K562 (cell line): ENCODE measurements around the gene SH2D1A.

ENCODE experiments used
- BDP1 ChIP-seq: IDR thresholded peaks from 3 replicates; pipeline ENCODE4 v1.6.1; 2011; ENCODE audit not compliant: insufficient read length, insufficient read depth
- KAT2B ChIP-seq: IDR thresholded peaks from one replicate; pipeline ENCODE4 v1.6.1; 2012; ENCODE audit warnings: low read depth, mild to moderate bottlenecking, control low read depth, inconsistent platforms, low read length, moderate library complexity
- NR1H2 ChIP-seq: sonication (generic); formaldehyde crosslinking; IDR thresholded peaks from 2 replicates; pipeline ENCODE4 v1.4.0; 2020; ENCODE audit warnings: mild to moderate bottlenecking, missing genetic modification reagents
- POLR2A ChIP-seq: fragments of 450-650 bp; conservative IDR thresholded peaks from 2 replicates; pipeline ENCODE4 v1.6.1; 2016
- SRSF3 ChIP-seq: fragments of 200-400 bp; formaldehyde crosslinking; IDR thresholded peaks from 2 replicates; pipeline ENCODE4 v1.6.1; 2016; ENCODE audit warnings: mild to moderate bottlenecking, low read length, moderate library complexity; ENCODE audit not compliant: insufficient read depth
- TF ChIP-seq, protein P1 (sequence below): sonication (generic); formaldehyde crosslinking; IDR thresholded peaks from 2 replicates; pipeline ENCODE4 v1.8.1; 2023; ENCODE audit warnings: mild to moderate bottlenecking, missing genetic modification reagents
- TF ChIP-seq, protein P2 (sequence below), 3 experiments: IDR thresholded peaks in 2 of 3; conservative IDR thresholded peaks in 1 of 3; 2 replicates each; pipeline ENCODE4 v1.5.1; 2011 to 2012; ENCODE audit warnings: low read length in 3 of 3, mild to moderate bottlenecking in 3 of 3, control low read depth in 2 of 3, improper control_type of control experiment in 1 of 3, inconsistent platforms in 1 of 3, low read depth in 1 of 3, mixed read lengths in 1 of 3, moderate library complexity in 1 of 3; ENCODE audit not compliant: insufficient read depth in 2 of 3

GRCh38 chrX:124414281-124414680 is 67.9 kb downstream of the SH2D1A start:
- TF ChIP-seq POLR2A (no peak), KAT2B (no peak), SRSF3 (no peak), NR1H2 (CRISPR knock-in tag) (no peak), BDP1 (no peak)
- TF ChIP-seq, protein P1, sequence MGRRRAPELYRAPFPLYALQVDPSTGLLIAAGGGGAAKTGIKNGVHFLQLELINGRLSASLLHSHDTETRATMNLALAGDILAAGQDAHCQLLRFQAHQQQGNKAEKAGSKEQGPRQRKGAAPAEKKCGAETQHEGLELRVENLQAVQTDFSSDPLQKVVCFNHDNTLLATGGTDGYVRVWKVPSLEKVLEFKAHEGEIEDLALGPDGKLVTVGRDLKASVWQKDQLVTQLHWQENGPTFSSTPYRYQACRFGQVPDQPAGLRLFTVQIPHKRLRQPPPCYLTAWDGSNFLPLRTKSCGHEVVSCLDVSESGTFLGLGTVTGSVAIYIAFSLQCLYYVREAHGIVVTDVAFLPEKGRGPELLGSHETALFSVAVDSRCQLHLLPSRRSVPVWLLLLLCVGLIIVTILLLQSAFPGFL (CRISPR knock-in tag): no peak
- TF ChIP-seq, protein P2, sequence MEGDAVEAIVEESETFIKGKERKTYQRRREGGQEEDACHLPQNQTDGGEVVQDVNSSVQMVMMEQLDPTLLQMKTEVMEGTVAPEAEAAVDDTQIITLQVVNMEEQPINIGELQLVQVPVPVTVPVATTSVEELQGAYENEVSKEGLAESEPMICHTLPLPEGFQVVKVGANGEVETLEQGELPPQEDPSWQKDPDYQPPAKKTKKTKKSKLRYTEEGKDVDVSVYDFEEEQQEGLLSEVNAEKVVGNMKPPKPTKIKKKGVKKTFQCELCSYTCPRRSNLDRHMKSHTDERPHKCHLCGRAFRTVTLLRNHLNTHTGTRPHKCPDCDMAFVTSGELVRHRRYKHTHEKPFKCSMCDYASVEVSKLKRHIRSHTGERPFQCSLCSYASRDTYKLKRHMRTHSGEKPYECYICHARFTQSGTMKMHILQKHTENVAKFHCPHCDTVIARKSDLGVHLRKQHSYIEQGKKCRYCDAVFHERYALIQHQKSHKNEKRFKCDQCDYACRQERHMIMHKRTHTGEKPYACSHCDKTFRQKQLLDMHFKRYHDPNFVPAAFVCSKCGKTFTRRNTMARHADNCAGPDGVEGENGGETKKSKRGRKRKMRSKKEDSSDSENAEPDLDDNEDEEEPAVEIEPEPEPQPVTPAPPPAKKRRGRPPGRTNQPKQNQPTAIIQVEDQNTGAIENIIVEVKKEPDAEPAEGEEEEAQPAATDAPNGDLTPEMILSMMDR (IDR thresholded peaks at IDR 0.05 in 2 of 3, conservative IDR thresholded peaks at IDR 0.05 in 1 of 3; ENCODE audit: insufficient read depth in 2 of 3, low read depth in 1 of 3, low read length in 3 of 3): no peak
